Islet of Langerhans (tissue), 1 donor: ENCODE results near the gene CEP19.

Experiments
- FAIRE-seq: peaks from one replicate; lab custom pipeline; 2011; peaks lifted over from hg19 to GRCh38; lab: Jason Lieb, UNC

The CEP19 gene

GRCh38 chr3:196662711-196663571, 49.1 kb downstream of the CEP19 start:
- FAIRE-seq: no peak

GRCh38 chr3:196662033-196662432, 50.0 kb downstream of the CEP19 start:
- no peak for FAIRE-seq

- no peak for FAIRE-seq
Measured at GRCh38 chr3:196661400-196661799, 50.6 kb downstream of the CEP19 start.

GRCh38 chr3:196660381-196661166, 51.5 kb downstream of the CEP19 start:
- FAIRE-seq: no peak

GRCh38 chr3:196659901-196660351, 52.1 kb downstream of the CEP19 start:
- FAIRE-seq: no peak
